Lung (tissue), 12 donors: Measurements from ENCODE around the gene UROS. TPM values are rescaled to one million over a fixed set of nuclear protein-coding genes. Genes with fewer than 3 reads are reported as not detected.
A peak's percentile ranks its signal among the peaks of the same experiment; 100 is the strongest.

Experiments used
- ATAC-seq: fragments of 200-7000 bp; cut with Tn5 transposase; one replicate; pipeline ENCODE4 v1.9.1; 2020; ENCODE audit warnings: moderate number of reproducible peaks; ENCODE audit not compliant: insufficient read depth, low FRiP score
- DNase-seq, 3 donors: peaks; one replicate each; pipeline ENCODE4 v3.0.0-alpha.2; 2013 to 2017
- H3K27ac ChIP-seq, 2 donors: one replicate each; pipeline ENCODE4 v1.5.1; 2013; ENCODE audit warnings: mild to moderate bottlenecking in 2 of 2, moderate library complexity in 2 of 2, control low read depth in 1 of 2, inconsistent platforms in 1 of 2, low read depth in 1 of 2, low read length in 1 of 2
- H3K27me3 ChIP-seq, 3 donors: one replicate each; pipeline ENCODE4 v1.5.1; 2013; ENCODE audit warnings: low read length in 2 of 3; ENCODE audit not compliant: control insufficient read depth in 3 of 3, insufficient read depth in 3 of 3
- H3K36me3 ChIP-seq, 4 donors: one replicate each; pipeline ENCODE4 v1.5.1; 2013; ENCODE audit warnings: low read length in 4 of 4, mild to moderate bottlenecking in 1 of 4, moderate library complexity in 1 of 4; ENCODE audit not compliant: control insufficient read depth in 4 of 4, insufficient read depth in 4 of 4
- H3K4me1 ChIP-seq, 5 donors: one replicate each; pipeline ENCODE4 v1.5.1; 2013; ENCODE audit warnings: low read length in 5 of 5, mild to moderate bottlenecking in 2 of 5, moderate library complexity in 1 of 5; ENCODE audit not compliant: control insufficient read depth in 5 of 5, insufficient read depth in 5 of 5
- H3K4me3 ChIP-seq: one replicate; pipeline ENCODE4 v1.5.1; 2013; ENCODE audit warnings: mild to moderate bottlenecking, control low read depth, moderate library complexity
- H3K9ac ChIP-seq, 2 donors: one replicate each; pipeline ENCODE4 v1.5.1; 2013; ENCODE audit warnings: low read length in 2 of 2, control low read depth in 1 of 2; ENCODE audit not compliant: insufficient read depth in 1 of 2
- H3K9me3 ChIP-seq, 4 donors: one replicate each; pipeline ENCODE4 v1.5.1; 2013; ENCODE audit warnings: low read length in 3 of 4, mild to moderate bottlenecking in 1 of 4, moderate library complexity in 1 of 4; ENCODE audit not compliant: control insufficient read depth in 4 of 4, insufficient read depth in 3 of 4
- CTCF ChIP-seq: IDR thresholded peaks from 2 replicates; pipeline ENCODE4 v1.5.1; 2012; ENCODE audit warnings: mild to moderate bottlenecking; ENCODE audit errors: control extremely low read depth, extremely low read depth
- WGBS, 2 donors: extraction: QIAGEN DNeasy Blood & Tissue Kit; methylation state at CpG; one replicate each; pipeline ENCODE4 v1.1.7; 2013; 5-methylcytosine and 5-hydroxymethylcytosine counted together
- polyA plus RNA-seq, 2 donors: library from polyadenylated mRNA; stranded (reverse); fragments of 200-250 nt; gene quantifications; one replicate each; pipeline ENCODE4 v1.2.1, GENCODE V29; 2013
- total RNA-seq, 2 donors: library from RNA; depleted of rRNA in 1 of 2; stranded (reverse); fragments of >200 nt in 1 of 2; gene quantifications; one replicate each; pipeline ENCODE4 v1.2.1, GENCODE V29; 2014 to 2021
- donor health status: control.
- donor health status: control.
- donor health status: Bipolar disorder and iron deficiency.
- donor health status: healthy.
- donor health status: DM: yes; HTN: yes; CAD: no.

Gene UROS
- total and polyA plus RNA-seq, 4 donors, result 29.8 to 45.5 (median 38.6) TPM

GRCh38 chr10:125773687-125774543 is 49.1 kb downstream of the UROS start:
- Histone ChIP-seq H3K36me3 (peaks cover 0 to 4% (median 0%) of the 10 kb centered on the region in 4 donors), H3K27me3 (no peaks in the 10 kb centered on the region), H3K9ac (no peak overlapping the region), H3K27ac (no peak overlapping the region), H3K4me1 (peaks cover 0 to 4% (median 0%) of the 10 kb centered on the region in 5 donors), H3K9me3 (no peaks in the 10 kb centered on the region), H3K4me3 (no peak overlapping the region)
- no peak for TF ChIP-seq CTCF
- DNase-seq, result peak in 1 of 3 donors; percentile 45
- ATAC-seq, result no peak
- WGBS, 2 donors, result 81 to 90% methylated on average over 65 to 75 of the region's 75 CpGs

GRCh38 chr10:125772864-125773180 is 50.2 kb downstream of the UROS start:
- ATAC-seq, result no peak
- 93 to 95% methylated on average over 11 of the region's 11 CpGs for WGBS, 2 donors
- Histone ChIP-seq H3K4me3 (no peak overlapping the region), H3K9ac (no peak overlapping the region), H3K27ac (no peak overlapping the region), H3K4me1 (peaks cover 0 to 12% (median 3%) of the 10 kb centered on the region in 5 donors), H3K36me3 (peaks cover 0 to 4% (median 0%) of the 10 kb centered on the region in 4 donors), H3K9me3 (no peaks in the 10 kb centered on the region), H3K27me3 (no peaks in the 10 kb centered on the region)
- DNase-seq, result no peak
- no peak for TF ChIP-seq CTCF

- WGBS, 2 donors, result 95% methylated on average over 28 of the region's 28 CpGs
- no peak overlapping the region for H3K9ac ChIP-seq
- peaks cover 0 to 4% (median under 1%) of the 10 kb centered on the region in 4 donors for H3K36me3 ChIP-seq
- TF ChIP-seq CTCF, result no peak
- no peaks in the 10 kb centered on the region for H3K9me3 ChIP-seq
- no peaks in the 10 kb centered on the region for H3K27me3 ChIP-seq
- H3K4me3 ChIP-seq, result no peak overlapping the region
- no peak overlapping the region for H3K27ac ChIP-seq
- peaks cover 0 to 12% (median 3%) of the 10 kb centered on the region in 5 donors for H3K4me1 ChIP-seq
- ATAC-seq (no peak), DNase-seq (no peak)
Measured at GRCh38 chr10:125772112-125772863, 50.8 kb downstream of the UROS start.
